Gastrocnemius medialis (tissue), 4 donors: Measurements from ENCODE around the gene VCX3B. TPM values are rescaled to one million over a fixed set of nuclear protein-coding genes. Genes with fewer than 3 reads are reported as not detected.
A peak's percentile ranks its signal among the peaks of the same experiment; 100 is the strongest.
"Not testable (repeated sequence)": the region's sequence is repeated elsewhere in the genome, so short reads cannot be mapped to it uniquely, and the experiment has no call there.

Source experiments
- ATAC-seq, 2 donors: fragments of 150-250 bp; one replicate each; pipeline ENCODE4 v1.9.1; 2016
- DNase-seq, 2 donors: peaks; one replicate each; pipeline ENCODE4 v3.0.0-alpha.2; 2019
- H3K27ac ChIP-seq, 4 donors: fragments of 200-600 bp; sonication (generic); 1 replicate in 1 of 4; 2 replicates in 3 of 4; pipeline ENCODE4 v1.5.1; 2016 to 2018; ENCODE audit warnings: mild to moderate bottlenecking in 2 of 4, moderate library complexity in 1 of 4
- H3K27me3 ChIP-seq, 3 donors: fragments of 200-600 bp; sonication (generic) in 2 of 3; 1 replicate in 1 of 3; 2 replicates in 2 of 3; pipeline versions ENCODE4 v1.5.1 to v1.6.0; 2016 to 2019; ENCODE audit warnings: mild to moderate bottlenecking in 1 of 3, moderate library complexity in 1 of 3
- H3K36me3 ChIP-seq, 2 donors: fragments of 200-600 bp; sonication (generic) in 1 of 2; one replicate each; pipeline ENCODE4 v1.5.1; 2017 to 2018
- H3K4me1 ChIP-seq, 2 donors: fragments of 200-600 bp; sonication (generic) in 1 of 2; one replicate each; pipeline ENCODE4 v1.5.1; 2016 to 2017; ENCODE audit warnings: mild to moderate bottlenecking in 2 of 2
- H3K4me3 ChIP-seq, 4 donors: fragments of 200-600 bp; sonication (generic) in 3 of 4; 1 replicate in 1 of 4; 2 replicates in 3 of 4; pipeline ENCODE4 v1.5.1; 2016 to 2019; ENCODE audit warnings: mild to moderate bottlenecking in 2 of 4
- H3K9me3 ChIP-seq, 3 donors: fragments of 200-600 bp; sonication (generic) in 2 of 3; 1 replicate in 1 of 3; 2 replicates in 2 of 3; pipeline ENCODE4 v1.5.1; 2016 to 2019
- POLR2A ChIP-seq, 2 donors: fragments of 450-650 bp; IDR thresholded peaks; one replicate each; pipeline ENCODE4 v1.6.1; 2017; ENCODE audit warnings: antibody characterized with exemption in 2 of 2, mild to moderate bottlenecking in 2 of 2, moderate library complexity in 2 of 2
- in situ Hi-C, 4 donors: fragments of 200-750 bp; cut with MboI; loops; one replicate each; pipeline versions ENCODE4 v1.15.0 to v1.8.0; 2017; ENCODE audit warnings: low sequenced_read_pairs in 4 of 4
- intact Hi-C: fragments of 100-400 bp; cut with DNase I; formaldehyde crosslinking; loops from one replicate; pipeline ENCODE4 v1.15.1; 2023; ENCODE audit warnings: low total_unique reads
- total RNA-seq, 4 donors: library from RNA; depleted of rRNA; stranded (reverse); fragments of >200 nt; gene quantifications; one replicate each; pipeline versions ENCODE4 v1.1.0 to v1.2.3, GENCODE V29; 2016
- TF ChIP-seq, protein P1 (sequence below), 5 experiments: fragments of 450-650 bp in 3 of 5; fragments of 200-600 bp in 2 of 5; sonication (generic) in 2 of 5; IDR thresholded peaks in 4 of 5; conservative IDR thresholded peaks in 1 of 5; 1 replicate in 4 of 5; 2 replicates in 1 of 5; pipeline ENCODE4 v1.5.1; 2016 to 2019; ENCODE audit warnings: antibody characterized with exemption in 5 of 5, mild to moderate bottlenecking in 3 of 5, moderate library complexity in 3 of 5

VCX3B gene
- total RNA-seq, 4 donors from 2014 or later = not detected

DNA sequence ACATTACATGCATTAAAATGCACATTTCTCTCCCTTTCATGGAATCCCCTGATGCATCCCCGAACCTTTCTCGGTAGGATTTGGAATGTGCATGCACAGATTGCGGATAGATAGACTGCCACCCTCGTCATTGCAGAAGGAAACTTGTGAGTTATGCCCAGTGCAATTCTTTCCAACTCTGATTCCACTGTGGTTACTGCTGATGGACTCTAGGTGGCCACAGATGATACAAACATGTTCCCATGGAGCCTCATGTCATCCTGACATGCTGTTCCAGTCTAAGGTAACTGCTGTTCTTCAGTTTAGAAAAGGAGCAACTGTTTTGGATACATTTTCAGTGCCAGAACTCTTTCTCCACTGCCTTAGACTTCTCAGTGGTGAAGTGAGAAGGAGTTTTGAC, 9.1 kb upstream of the VCX3B start:
- H3K4me3 ChIP-seq = no peak overlapping the region
- H3K27me3 ChIP-seq = no peaks in the 10 kb centered on the region
- TF ChIP-seq, protein P1, sequence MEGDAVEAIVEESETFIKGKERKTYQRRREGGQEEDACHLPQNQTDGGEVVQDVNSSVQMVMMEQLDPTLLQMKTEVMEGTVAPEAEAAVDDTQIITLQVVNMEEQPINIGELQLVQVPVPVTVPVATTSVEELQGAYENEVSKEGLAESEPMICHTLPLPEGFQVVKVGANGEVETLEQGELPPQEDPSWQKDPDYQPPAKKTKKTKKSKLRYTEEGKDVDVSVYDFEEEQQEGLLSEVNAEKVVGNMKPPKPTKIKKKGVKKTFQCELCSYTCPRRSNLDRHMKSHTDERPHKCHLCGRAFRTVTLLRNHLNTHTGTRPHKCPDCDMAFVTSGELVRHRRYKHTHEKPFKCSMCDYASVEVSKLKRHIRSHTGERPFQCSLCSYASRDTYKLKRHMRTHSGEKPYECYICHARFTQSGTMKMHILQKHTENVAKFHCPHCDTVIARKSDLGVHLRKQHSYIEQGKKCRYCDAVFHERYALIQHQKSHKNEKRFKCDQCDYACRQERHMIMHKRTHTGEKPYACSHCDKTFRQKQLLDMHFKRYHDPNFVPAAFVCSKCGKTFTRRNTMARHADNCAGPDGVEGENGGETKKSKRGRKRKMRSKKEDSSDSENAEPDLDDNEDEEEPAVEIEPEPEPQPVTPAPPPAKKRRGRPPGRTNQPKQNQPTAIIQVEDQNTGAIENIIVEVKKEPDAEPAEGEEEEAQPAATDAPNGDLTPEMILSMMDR (IDR thresholded peaks at IDR 0.05 in 4 of 5, conservative IDR thresholded peaks at IDR 0.05 in 1 of 5) = no peak
- no peak for TF ChIP-seq POLR2A (IDR thresholded peaks at IDR 0.05)
- in situ Hi-C loops (no loop called here), intact Hi-C loops (no loop called here)
- no peaks in the 10 kb centered on the region for H3K4me1 ChIP-seq
- H3K36me3 ChIP-seq = no peaks in the 10 kb centered on the region
- no peaks in the 10 kb centered on the region for H3K9me3 ChIP-seq
- ATAC-seq = no peak
- DNase-seq = no peak
- H3K27ac ChIP-seq = no peak overlapping the region

DNA sequence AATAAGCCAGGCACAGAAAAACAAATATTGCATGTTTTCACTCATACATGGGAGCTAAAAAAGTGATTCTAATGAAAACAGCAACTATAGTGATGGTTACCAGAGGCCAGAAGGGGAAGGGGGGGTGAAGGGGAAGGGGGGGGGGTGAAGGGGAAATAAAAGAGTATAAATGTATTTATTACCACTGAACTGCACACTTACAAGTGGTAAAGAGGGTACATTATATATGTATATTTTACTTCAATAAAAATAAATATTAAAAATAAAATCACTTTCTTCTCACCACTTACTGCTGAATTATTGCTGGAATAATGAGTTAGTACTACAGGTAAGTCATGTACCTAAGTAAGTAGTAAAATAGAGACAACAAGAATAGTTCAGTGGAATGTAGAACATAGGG, 2.1 kb upstream of the VCX3B start:
- Histone ChIP-seq H3K4me3 (no peak overlapping the region), H3K27ac (no peak overlapping the region), H3K27me3 (no peaks in the 10 kb centered on the region), H3K4me1 (no peaks in the 10 kb centered on the region), H3K36me3 (no peaks in the 10 kb centered on the region), H3K9me3 (no peaks in the 10 kb centered on the region)
- ATAC-seq (no peak), DNase-seq (no peak)
- no peak for TF ChIP-seq POLR2A (IDR thresholded peaks at IDR 0.05)
- TF ChIP-seq, protein P1 (IDR thresholded peaks at IDR 0.05 in 4 of 5, conservative IDR thresholded peaks at IDR 0.05 in 1 of 5) = no peak
- intact Hi-C loops (no loop called here), in situ Hi-C loops (no loop called here)

DNA sequence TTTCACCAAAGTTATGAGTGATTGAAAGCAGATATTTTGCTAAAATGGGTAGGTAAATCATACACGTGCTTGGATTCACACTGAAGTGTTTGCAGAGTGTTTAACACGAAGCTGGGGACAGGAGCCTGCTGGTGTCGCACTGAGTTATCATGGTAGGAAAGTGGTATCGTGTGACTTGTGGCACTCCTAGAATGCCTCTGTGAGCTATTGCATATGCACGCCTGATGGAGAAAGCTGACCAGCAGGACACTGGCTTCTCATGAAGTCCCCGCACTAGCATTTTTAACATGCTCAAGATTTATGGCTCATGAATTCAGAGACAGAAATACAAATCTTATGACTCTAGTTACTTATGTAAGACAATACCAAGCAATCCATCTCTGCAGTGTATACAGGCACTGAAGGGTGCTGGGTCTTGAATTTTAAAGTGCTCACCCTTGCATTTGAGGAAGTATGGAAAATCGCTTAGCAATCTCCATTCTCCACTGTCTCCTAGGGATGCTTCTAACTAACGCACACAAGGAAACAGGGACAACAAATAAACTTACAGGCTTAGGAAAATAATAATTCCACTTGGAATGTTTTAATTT, 19.8 kb downstream of the VCX3B start:
- H3K27me3 ChIP-seq = no peaks in the 10 kb centered on the region
- H3K9me3 ChIP-seq = no peaks in the 10 kb centered on the region
- H3K27ac ChIP-seq = no peak overlapping the region
- no peaks in the 10 kb centered on the region for H3K4me1 ChIP-seq
- in situ Hi-C loops = no loop called here
- H3K36me3 ChIP-seq = no peaks in the 10 kb centered on the region
- peak; percentile 17 to 20 for DNase-seq
- TF ChIP-seq, protein P1 (IDR thresholded peaks at IDR 0.05 in 4 of 5, conservative IDR thresholded peaks at IDR 0.05 in 1 of 5) = no peak
- TF ChIP-seq POLR2A (IDR thresholded peaks at IDR 0.05) = no peak
- intact Hi-C loops = no loop called here
- no peak overlapping the region for H3K4me3 ChIP-seq
- peak; percentile 86 for ATAC-seq

DNA sequence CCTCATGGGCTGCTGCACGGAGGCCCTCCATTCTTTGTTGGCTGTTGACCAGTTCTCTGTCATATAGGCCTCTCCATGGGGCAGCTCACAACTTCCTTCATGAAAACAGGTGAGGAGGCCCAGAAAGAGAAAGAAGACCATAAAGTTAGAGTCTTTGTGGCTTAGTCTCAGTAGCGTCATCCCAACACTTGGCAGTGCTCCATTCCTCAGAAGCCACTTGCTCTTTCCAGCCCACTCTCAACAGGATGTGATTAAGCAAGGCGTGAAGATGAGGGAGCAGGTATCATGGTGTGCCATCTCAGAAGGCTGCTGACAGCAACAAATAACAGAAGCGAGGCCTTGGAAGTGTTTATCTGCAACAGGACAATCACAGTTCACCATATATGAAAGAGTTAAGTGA, 30.4 kb downstream of the VCX3B start:
- H3K27ac ChIP-seq, H3K4me3 ChIP-seq, H3K9me3 ChIP-seq, intact Hi-C loops, DNase-seq, H3K27me3 ChIP-seq, ATAC-seq, H3K4me1 ChIP-seq, in situ Hi-C loops, H3K36me3 ChIP-seq: not testable (repeated sequence)

DNA sequence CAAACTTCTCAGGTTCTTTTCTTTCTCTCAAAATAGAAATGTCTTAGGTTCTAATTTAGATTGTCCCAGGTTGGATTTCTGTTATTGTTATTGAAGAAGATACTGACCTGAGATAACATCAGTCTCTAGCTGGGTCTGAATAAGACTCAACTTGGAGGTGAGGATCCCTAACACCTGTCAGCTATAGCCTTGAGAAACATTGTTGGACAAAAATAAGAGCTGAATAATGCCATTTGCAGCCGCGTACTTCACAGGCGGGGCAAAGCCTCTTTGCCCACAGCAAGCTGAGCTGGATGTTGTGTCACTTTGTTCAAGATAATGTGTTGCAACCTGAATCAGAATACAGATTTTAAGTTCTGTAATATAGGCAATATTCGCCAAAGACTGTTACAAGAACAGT, 35.6 kb downstream of the VCX3B start:
- in situ Hi-C loops = no loop called here

DNA sequence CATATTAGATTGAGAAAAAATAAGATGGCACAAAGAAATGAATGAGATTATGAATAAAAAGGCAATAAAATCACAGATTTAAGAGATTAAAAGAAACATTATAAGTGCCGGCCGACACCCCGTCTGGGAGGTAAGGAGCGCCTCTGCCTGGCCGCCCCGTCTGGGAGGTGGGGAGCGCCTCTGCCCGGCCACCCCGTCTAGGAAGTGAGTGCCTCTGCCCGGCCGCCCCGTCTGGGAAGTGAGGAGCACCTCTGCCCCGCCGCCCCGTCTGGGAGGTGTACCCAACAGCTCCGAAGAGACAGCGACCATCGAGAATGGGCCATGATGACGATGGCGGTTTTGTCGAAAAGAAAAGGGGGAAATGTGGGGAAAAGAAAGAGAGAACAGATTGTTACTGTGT, 37.5 kb downstream of the VCX3B start:
- ATAC-seq, H3K27ac ChIP-seq, intact Hi-C loops, in situ Hi-C loops, H3K4me1 ChIP-seq, H3K4me3 ChIP-seq, DNase-seq, H3K9me3 ChIP-seq, H3K27me3 ChIP-seq, H3K36me3 ChIP-seq: not testable (repeated sequence)

More for the DNA sequence above, 35.6 kb downstream of the VCX3B start:
- DNase-seq (peak; percentile 25 to 59), ATAC-seq (peak; percentile 93)
- TF ChIP-seq, protein P1 (IDR thresholded peaks at IDR 0.05 in 4 of 5, conservative IDR thresholded peaks at IDR 0.05 in 1 of 5) = no peak
- TF ChIP-seq POLR2A (IDR thresholded peaks at IDR 0.05) = no peak
- Histone ChIP-seq H3K9me3 (no peaks in the 10 kb centered on the region), H3K27me3 (no peaks in the 10 kb centered on the region), H3K4me1 (no peaks in the 10 kb centered on the region), H3K27ac (peak overlapping the region; percentile 62 to 76 (median 69)), H3K36me3 (no peaks in the 10 kb centered on the region), H3K4me3 (no peak overlapping the region)
- intact Hi-C loops = no loop called here
